Measurements from ENCODE around the gene ZNF217. TPM values are rescaled to one million over a fixed set of nuclear protein-coding genes. Genes with fewer than 3 reads are reported as not detected.

The ZNF217 gene
- total RNA-seq, 1 donor from 2014 or later, result 57.9 TPM

DNA sequence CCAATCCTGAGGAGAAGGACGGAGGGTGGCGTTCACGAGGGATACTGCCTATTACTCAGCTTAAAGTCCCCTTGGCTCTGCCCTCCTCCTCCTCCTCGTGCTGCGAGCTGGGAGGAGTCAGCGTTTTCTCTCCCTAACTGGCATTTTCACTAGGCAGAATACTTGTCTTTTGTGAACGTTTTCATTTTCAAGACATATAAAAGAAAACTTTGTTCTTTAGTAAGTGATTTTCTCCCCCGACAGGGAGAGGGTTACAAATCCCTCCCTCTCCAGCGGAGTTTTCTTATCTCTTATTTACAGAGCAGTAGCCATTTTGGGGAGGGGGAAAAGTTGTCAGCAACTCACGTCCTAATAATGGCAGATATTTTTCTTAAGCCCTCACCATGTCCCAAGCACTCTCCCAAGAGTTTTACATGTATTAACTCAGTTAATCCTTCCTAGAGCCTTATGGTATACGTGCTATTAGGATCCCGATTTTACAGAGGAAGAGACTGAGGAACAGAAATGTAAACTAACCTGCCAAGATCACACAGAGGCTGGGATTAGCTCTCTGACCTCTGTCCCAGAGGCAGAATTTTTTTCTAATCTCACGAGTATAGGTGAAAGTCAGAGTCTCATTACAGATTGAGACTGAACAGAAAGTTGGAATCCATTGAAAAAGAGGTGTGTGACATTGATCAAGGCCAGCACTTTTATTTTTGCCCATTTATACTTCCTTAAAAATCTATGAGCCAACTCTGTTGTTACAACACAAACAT is 30.0 kb upstream of the ZNF217 start:
- Mint-ChIP-seq H3K4me1 (ENCODE audit: low read depth, unreplicated experiment) (peaks cover 13% of the 10 kb centered on the region), H3K36me3 (ENCODE audit: low read depth, unreplicated experiment) (no peaks in the 10 kb centered on the region), H3K4me3 (ENCODE audit: unreplicated experiment) (peak overlapping the region; percentile 40), H3K27ac (ENCODE audit: unreplicated experiment) (peak overlapping the region; percentile 91), H3K9me3 (ENCODE audit: unreplicated experiment) (no peaks in the 10 kb centered on the region), H3K27me3 (ENCODE audit: low read depth, unreplicated experiment) (no peaks in the 10 kb centered on the region)
- Histone ChIP-seq H3K79me2 (ENCODE audit: insufficient read depth, low read length) (no peaks in the 10 kb centered on the region), H3K4me2 (ENCODE audit: low read length) (peak overlapping the region; percentile 86), H4K20me1 (ENCODE audit: insufficient read depth, low read length) (no peaks in the 10 kb centered on the region), H3K36me3 (ENCODE audit: insufficient read depth, low read length) (no peaks in the 10 kb centered on the region), H3K9ac (ENCODE audit: low read length) (peak overlapping the region; percentile 87), H3K4me1 (ENCODE audit: insufficient read depth, low read length) (peaks cover 31% of the 10 kb centered on the region), H3K9me3 (ENCODE audit: insufficient read depth, low read depth, low read length) (no peaks in the 10 kb centered on the region), H3K27ac (ENCODE audit: low read depth, low read length) (peak overlapping the region; percentile 92), H3K27me3 (ENCODE audit: insufficient read depth, low read length) (no peaks in the 10 kb centered on the region), H2AFZ (ENCODE audit: low read depth, low read length) (peak overlapping the region; percentile 87), H3K4me3 (ENCODE audit: insufficient read depth, low read depth, low read length) (peak overlapping the region; percentile 52)
- no peak for TF ChIP-seq EZH2 (IDR thresholded peaks at IDR 0.05; ENCODE audit: insufficient read depth, low read length)
- TF ChIP-seq, protein P1, sequence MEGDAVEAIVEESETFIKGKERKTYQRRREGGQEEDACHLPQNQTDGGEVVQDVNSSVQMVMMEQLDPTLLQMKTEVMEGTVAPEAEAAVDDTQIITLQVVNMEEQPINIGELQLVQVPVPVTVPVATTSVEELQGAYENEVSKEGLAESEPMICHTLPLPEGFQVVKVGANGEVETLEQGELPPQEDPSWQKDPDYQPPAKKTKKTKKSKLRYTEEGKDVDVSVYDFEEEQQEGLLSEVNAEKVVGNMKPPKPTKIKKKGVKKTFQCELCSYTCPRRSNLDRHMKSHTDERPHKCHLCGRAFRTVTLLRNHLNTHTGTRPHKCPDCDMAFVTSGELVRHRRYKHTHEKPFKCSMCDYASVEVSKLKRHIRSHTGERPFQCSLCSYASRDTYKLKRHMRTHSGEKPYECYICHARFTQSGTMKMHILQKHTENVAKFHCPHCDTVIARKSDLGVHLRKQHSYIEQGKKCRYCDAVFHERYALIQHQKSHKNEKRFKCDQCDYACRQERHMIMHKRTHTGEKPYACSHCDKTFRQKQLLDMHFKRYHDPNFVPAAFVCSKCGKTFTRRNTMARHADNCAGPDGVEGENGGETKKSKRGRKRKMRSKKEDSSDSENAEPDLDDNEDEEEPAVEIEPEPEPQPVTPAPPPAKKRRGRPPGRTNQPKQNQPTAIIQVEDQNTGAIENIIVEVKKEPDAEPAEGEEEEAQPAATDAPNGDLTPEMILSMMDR (IDR thresholded peaks at IDR 0.05; ENCODE audit: insufficient read depth, low read depth, low read length), result no peak
- DNase-seq (ENCODE audit: low read depth) (peak; percentile 63), FAIRE-seq (no peak)

DNA sequence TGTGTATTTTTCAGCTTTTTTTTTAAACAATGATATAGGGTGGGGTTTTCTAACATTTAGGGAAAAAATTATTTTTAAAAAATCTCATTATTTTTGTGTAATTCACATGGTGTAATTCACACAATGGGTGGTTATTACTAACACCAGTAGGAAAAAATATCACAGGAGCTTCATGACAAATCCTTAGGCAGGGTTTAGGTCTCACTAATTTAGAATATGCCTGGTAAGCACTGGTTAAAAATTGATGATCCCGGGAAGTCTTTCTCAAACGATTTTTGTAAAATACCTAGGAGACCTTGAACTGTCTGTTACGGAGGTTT is 29.5 kb upstream of the ZNF217 start:
- peak overlapping the region; percentile 91 for H3K27ac Mint-ChIP-seq (ENCODE audit: unreplicated experiment)

More for the DNA sequence above, 29.5 kb upstream of the ZNF217 start:
- no peaks in the 10 kb centered on the region for H3K27me3 Mint-ChIP-seq (ENCODE audit: low read depth, unreplicated experiment)
- peak overlapping the region; percentile 87 for H3K9ac ChIP-seq (ENCODE audit: low read length)
- H4K20me1 ChIP-seq (ENCODE audit: insufficient read depth, low read length), result no peaks in the 10 kb centered on the region
- TF ChIP-seq EZH2 (IDR thresholded peaks at IDR 0.05; ENCODE audit: insufficient read depth, low read length), result no peak
- TF ChIP-seq, protein P1 (IDR thresholded peaks at IDR 0.05; ENCODE audit: insufficient read depth, low read depth, low read length), result no peak
- DNase-seq (ENCODE audit: low read depth), result no peak
- H2AFZ ChIP-seq (ENCODE audit: low read depth, low read length), result peak overlapping the region; percentile 87
- no peaks in the 10 kb centered on the region for H3K27me3 ChIP-seq (ENCODE audit: insufficient read depth, low read length)
- no peak for FAIRE-seq
- peaks cover 13% of the 10 kb centered on the region for H3K4me1 Mint-ChIP-seq (ENCODE audit: low read depth, unreplicated experiment)
- no peaks in the 10 kb centered on the region for H3K9me3 Mint-ChIP-seq (ENCODE audit: unreplicated experiment)
- no peaks in the 10 kb centered on the region for H3K36me3 Mint-ChIP-seq (ENCODE audit: low read depth, unreplicated experiment)
- H3K4me3 Mint-ChIP-seq (ENCODE audit: unreplicated experiment), result peak overlapping the region; percentile 40
- no peaks in the 10 kb centered on the region for H3K36me3 ChIP-seq (ENCODE audit: insufficient read depth, low read length)
- H3K79me2 ChIP-seq (ENCODE audit: insufficient read depth, low read length), result no peaks in the 10 kb centered on the region
- peak overlapping the region; percentile 86 for H3K4me2 ChIP-seq (ENCODE audit: low read length)
- peak overlapping the region; percentile 52 for H3K4me3 ChIP-seq (ENCODE audit: insufficient read depth, low read depth, low read length)
- H3K4me1 ChIP-seq (ENCODE audit: insufficient read depth, low read length), result peaks cover 31% of the 10 kb centered on the region
- H3K27ac ChIP-seq (ENCODE audit: low read depth, low read length), result peak overlapping the region; percentile 92
- no peaks in the 10 kb centered on the region for H3K9me3 ChIP-seq (ENCODE audit: insufficient read depth, low read depth, low read length)

Measured in astrocyte (in vitro differentiated cells and primary cell).